GM23248 (cell line): Measurements from ENCODE around the gene HBG1. TPM values are rescaled to one million over a fixed set of nuclear protein-coding genes. Genes with fewer than 3 reads are reported as not detected.

Experiments used
- DNase-seq: peaks from one replicate; pipeline ENCODE4 v3.0.0-alpha.2; 2015
- H2AFZ ChIP-seq: fragments of 200-600 bp; sonication (generic); 2 replicates; pipeline ENCODE4 v1.6.1; 2016; ENCODE audit warnings: antibody characterized with exemption
- H3F3A ChIP-seq: fragments of 200-600 bp; sonication (generic); 2 replicates; pipeline ENCODE4 v1.6.1; 2016; ENCODE audit warnings: mild to moderate bottlenecking, antibody characterized with exemption, mixed run types; ENCODE audit not compliant: insufficient read depth
- H3K27ac ChIP-seq: fragments of 200-600 bp; sonication (generic); 2 replicates; pipeline ENCODE4 v1.5.1; 2016; ENCODE audit warnings: mild to moderate bottlenecking
- H3K27me3 ChIP-seq: fragments of 200-600 bp; sonication (generic); replicated peaks from 2 replicates; pipeline ENCODE4 v1.6.1; 2016; ENCODE audit warnings: mild to moderate bottlenecking; ENCODE audit not compliant: insufficient read depth
- H3K36me3 ChIP-seq: fragments of 200-600 bp; sonication (generic); 2 replicates; pipeline ENCODE4 v1.6.1; 2016; ENCODE audit warnings: low read depth, mild to moderate bottlenecking
- H3K4me1 ChIP-seq: fragments of 200-600 bp; sonication (generic); 2 replicates; pipeline ENCODE4 v1.6.1; 2016; ENCODE audit warnings: mild to moderate bottlenecking; ENCODE audit not compliant: insufficient read depth
- H3K4me2 ChIP-seq: fragments of 200-600 bp; sonication (generic); one replicate; pipeline ENCODE4 v1.6.1; 2016; ENCODE audit warnings: mild to moderate bottlenecking; ENCODE audit not compliant: unreplicated experiment
- H3K4me3 ChIP-seq: fragments of 200-600 bp; sonication (generic); 2 replicates; pipeline ENCODE4 v1.5.1; 2016; ENCODE audit warnings: mild to moderate bottlenecking
- H3K79me2 ChIP-seq: fragments of 200-600 bp; sonication (generic); 2 replicates; pipeline ENCODE4 v1.6.1; 2016; ENCODE audit warnings: mild to moderate bottlenecking; ENCODE audit not compliant: insufficient read depth
- H3K9ac ChIP-seq: fragments of 200-600 bp; sonication (generic); 2 replicates; pipeline ENCODE4 v1.6.1; 2016; ENCODE audit warnings: mild to moderate bottlenecking
- H3K9me2 ChIP-seq: fragments of 200-600 bp; sonication (generic); 2 replicates; pipeline ENCODE4 v1.6.1; 2016; ENCODE audit warnings: mixed run types, mild to moderate bottlenecking, moderate library complexity; ENCODE audit not compliant: insufficient read depth
- H3K9me3 ChIP-seq: fragments of 200-600 bp; sonication (generic); one replicate; pipeline ENCODE4 v1.6.1; 2017; ENCODE audit warnings: low read depth
- H4K20me1 ChIP-seq: fragments of 200-600 bp; sonication (generic); 2 replicates; pipeline ENCODE4 v1.6.0; 2016; ENCODE audit not compliant: insufficient read depth
- EZH2 ChIP-seq: fragments of 200-600 bp; sonication (generic); IDR thresholded peaks from 2 replicates; pipeline ENCODE4 v1.6.1; 2018; ENCODE audit warnings: antibody characterized with exemption, mild to moderate bottlenecking; ENCODE audit not compliant: insufficient read depth, poor library complexity, severe bottlenecking
- EZH2phosphoT487 ChIP-seq: fragments of 200-600 bp; sonication (generic); IDR thresholded peaks from 2 replicates; pipeline ENCODE4 v1.6.1; 2018; ENCODE audit warnings: antibody characterized with exemption, moderate library complexity, mild to moderate bottlenecking, low read depth; ENCODE audit not compliant: insufficient read depth
- WGBS, 2 experiments: methylation state at CpG; one replicate each; pipeline ENCODE4 v1.1.6; 2015 to 2017; ENCODE audit warnings: low lambda C conversion rate in 2 of 2, low coverage in 1 of 2; ENCODE audit errors: missing lambda C conversion rate in 2 of 2; 5-methylcytosine and 5-hydroxymethylcytosine counted together
- in situ Hi-C: fragments of 300-500 bp; cut with MboI; formaldehyde crosslinking; loops from 2 replicates; pipeline ENCODE4 v1.15.0; 2020
- polyA plus RNA-seq: library from polyadenylated mRNA; unstranded; fragments of >200 nt; fragmentation: Nextera tagmentation; extraction: Ambion mirVana; gene quantifications from 2 replicates; pipeline ENCODE4 v1.2.1, GENCODE V29; 2016
- total RNA-seq: library from RNA; depleted of rRNA; stranded (reverse); fragments of >200 nt; shearing (Covaris generic); gene quantifications from 2 replicates; pipeline ENCODE4 v1.2.3, GENCODE V29; 2014

HBG1 gene
- total and polyA plus RNA-seq, 2 experiments from 2014 or later: not detected

DNA sequence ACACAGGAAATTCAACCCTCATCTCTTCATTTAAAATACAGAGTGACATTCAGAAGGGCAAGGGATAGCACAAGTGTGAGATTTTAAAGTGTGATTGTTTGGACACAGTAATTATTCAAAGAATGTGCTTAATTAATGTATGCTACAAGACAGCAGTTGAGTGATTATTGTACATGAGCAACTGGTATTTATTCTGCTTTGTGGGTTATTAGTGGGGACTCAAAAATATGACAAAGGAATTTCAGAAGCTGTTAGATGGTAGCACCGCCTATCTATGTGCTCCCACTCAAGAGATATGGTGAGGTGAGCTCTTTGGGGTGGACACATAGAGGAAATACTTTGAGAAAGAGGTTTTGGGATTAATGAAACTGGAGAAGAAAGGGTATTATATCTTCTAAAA is 9.6 kb downstream of the HBG1 start:
- Histone ChIP-seq H3K4me3 (no peak overlapping the region), H3K4me1 (no peaks in the 10 kb centered on the region), H3K79me2 (no peaks in the 10 kb centered on the region), H2AFZ (no peak overlapping the region), H3K9me2 (no peaks in the 10 kb centered on the region), H3K4me2 (no peak overlapping the region), H3K27ac (no peak overlapping the region), H3K36me3 (no peaks in the 10 kb centered on the region), H4K20me1 (no peaks in the 10 kb centered on the region), H3F3A (no peaks in the 10 kb centered on the region), H3K9ac (no peak overlapping the region), H3K27me3 (no peaks in the 10 kb centered on the region), H3K9me3 (no peaks in the 10 kb centered on the region)
- 92 to 100% methylated on average over 1 of the region's 1 CpG for WGBS, 2 experiments
- no peak for TF ChIP-seq EZH2phosphoT487
- no peak for TF ChIP-seq EZH2
- DNase-seq: no peak
- in situ Hi-C loops: no loop called here

DNA sequence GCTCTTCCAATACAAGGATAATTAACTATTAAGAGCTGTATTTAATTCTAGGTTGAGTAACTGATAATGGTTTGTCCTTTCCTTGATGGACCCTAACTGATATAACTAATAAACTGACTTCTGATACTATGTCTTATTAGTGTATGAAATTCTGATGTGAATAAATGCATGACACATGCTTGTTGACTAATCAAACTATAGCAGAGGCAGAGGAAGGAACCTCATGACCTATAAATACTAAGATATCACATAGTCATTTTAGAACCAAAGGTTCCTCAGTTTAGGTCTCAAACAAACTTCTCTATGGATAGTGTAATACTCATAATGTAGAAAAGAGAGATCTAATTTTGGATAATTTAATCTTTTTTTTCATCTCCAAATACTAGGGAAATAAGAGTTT is 10.6 kb downstream of the HBG1 start:
- H3K27ac ChIP-seq: no peak overlapping the region
- 0 out of 2 replicates have a peak, but pooled peaks cover 5% of the 10 kb centered on the region for H3F3A ChIP-seq
- H2AFZ ChIP-seq: no peak overlapping the region
- no peak overlapping the region for H3K9ac ChIP-seq
- no peaks in the 10 kb centered on the region for H4K20me1 ChIP-seq
- H3K9me3 ChIP-seq: no peaks in the 10 kb centered on the region
- H3K27me3 ChIP-seq: no peaks in the 10 kb centered on the region
- in situ Hi-C loops: no loop called here
- no peak overlapping the region for H3K4me3 ChIP-seq
- TF ChIP-seq EZH2 (no peak), EZH2phosphoT487 (no peak)
- H3K4me2 ChIP-seq: no peak overlapping the region
- DNase-seq: no peak
- no peaks in the 10 kb centered on the region for H3K9me2 ChIP-seq
- no peaks in the 10 kb centered on the region for H3K36me3 ChIP-seq
- H3K4me1 ChIP-seq: no peaks in the 10 kb centered on the region; the same call in 1 of the 2 replicates
- H3K79me2 ChIP-seq: no peaks in the 10 kb centered on the region

DNA sequence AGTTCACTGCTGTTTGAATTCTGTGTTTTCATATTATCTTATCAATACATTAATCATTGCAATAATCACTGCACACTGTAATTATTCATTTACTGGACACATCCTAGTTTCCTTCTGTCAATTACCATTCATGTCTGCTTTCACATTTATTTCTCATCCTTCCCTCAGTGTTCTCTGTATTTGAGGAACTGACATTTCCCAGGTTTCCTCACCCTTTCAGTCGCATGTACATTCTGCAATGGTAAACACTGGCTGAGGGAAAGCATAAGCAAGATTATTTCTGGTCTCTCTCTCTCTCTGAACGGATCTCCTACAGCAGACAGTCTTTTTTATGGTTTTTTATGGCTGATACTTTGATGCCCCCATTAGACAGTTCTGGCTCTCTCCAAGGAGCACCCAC is 11.2 kb downstream of the HBG1 start:
- H3K9me3 ChIP-seq: no peaks in the 10 kb centered on the region
- no peaks in the 10 kb centered on the region for H3K36me3 ChIP-seq
- in situ Hi-C loops: no loop called here

DNA sequence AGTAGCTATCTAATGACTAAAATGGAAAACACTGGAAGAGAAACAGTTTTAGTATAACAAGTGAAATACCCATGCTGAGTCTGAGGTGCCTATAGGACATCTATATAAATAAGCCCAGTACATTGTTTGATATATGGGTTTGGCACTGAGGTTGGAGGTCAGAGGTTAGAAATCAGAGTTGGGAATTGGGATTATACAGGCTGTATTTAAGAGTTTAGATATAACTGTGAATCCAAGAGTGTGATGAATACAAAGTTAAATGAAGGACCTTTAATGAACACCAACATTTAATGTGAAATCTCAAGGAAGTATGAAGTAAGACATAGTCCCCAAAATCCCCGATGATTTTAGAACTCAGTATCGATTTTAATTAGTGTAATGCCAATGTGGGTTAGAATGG is 12.2 kb downstream of the HBG1 start:
- 63 to 67% methylated on average over 2 of the region's 2 CpGs for WGBS, 2 experiments
- no peak overlapping the region for H2AFZ ChIP-seq
- H3K9me2 ChIP-seq: no peaks in the 10 kb centered on the region
- H4K20me1 ChIP-seq: no peaks in the 10 kb centered on the region
- in situ Hi-C loops: no loop called here
- H3K79me2 ChIP-seq: no peaks in the 10 kb centered on the region
- DNase-seq: no peak
- no peaks in the 10 kb centered on the region for H3K36me3 ChIP-seq
- TF ChIP-seq EZH2phosphoT487 (no peak), EZH2 (no peak)
- H3K4me1 ChIP-seq: no peaks in the 10 kb centered on the region; the same call in 1 of the 2 replicates
- no peaks in the 10 kb centered on the region for H3K27me3 ChIP-seq
- no peak overlapping the region for H3K4me3 ChIP-seq
- no peak overlapping the region for H3K4me2 ChIP-seq
- H3K9ac ChIP-seq: no peak overlapping the region
- H3K9me3 ChIP-seq: no peaks in the 10 kb centered on the region
- 0 out of 2 replicates have a peak, but pooled peaks cover 5% of the 10 kb centered on the region for H3F3A ChIP-seq
- H3K27ac ChIP-seq: no peak overlapping the region

More for the DNA sequence above, 11.2 kb downstream of the HBG1 start:
- Histone ChIP-seq H3K4me3 (no peak overlapping the region), H3F3A (0 out of 2 replicates have a peak, but pooled peaks cover 5% of the 10 kb centered on the region), H4K20me1 (no peaks in the 10 kb centered on the region), H3K27me3 (no peaks in the 10 kb centered on the region), H3K27ac (no peak overlapping the region), H2AFZ (no peak overlapping the region), H3K4me1 (no peaks in the 10 kb centered on the region; the same call in 1 of the 2 replicates), H3K9me2 (no peaks in the 10 kb centered on the region), H3K9ac (no peak overlapping the region), H3K4me2 (no peak overlapping the region), H3K79me2 (no peaks in the 10 kb centered on the region)
- DNase-seq: no peak
- TF ChIP-seq EZH2phosphoT487 (no peak), EZH2 (no peak)
- 50 to 68% methylated on average over 2 of the region's 2 CpGs for WGBS, 2 experiments
